GM23338 (cell line): ENCODE results near the gene HOXA3.

ENCODE experiments used
- CTCF ChIP-seq, 2 experiments: fragments of 200-600 bp in 1 of 2; sonication (generic) in 1 of 2; conservative IDR thresholded peaks; 2 replicates each; pipeline versions ENCODE4 v1.5.1 to v1.6.1; 2016 to 2017; ENCODE audit warnings: antibody characterized with exemption in 2 of 2, low read depth in 2 of 2, mild to moderate bottlenecking in 2 of 2, moderate library complexity in 1 of 2
- JUNB ChIP-seq: IDR thresholded peaks from one replicate; pipeline ENCODE4 v1.6.1; 2016; ENCODE audit warnings: antibody characterized with exemption; ENCODE audit not compliant: unreplicated experiment
- POLR2AphosphoS5 ChIP-seq: IDR thresholded peaks from 2 replicates; pipeline ENCODE4 v1.6.1; 2016; ENCODE audit warnings: antibody characterized with exemption, low read depth
- REST ChIP-seq: IDR thresholded peaks from one replicate; pipeline ENCODE4 v1.6.1; 2018; ENCODE audit warnings: antibody characterized with exemption; ENCODE audit not compliant: unreplicated experiment

GRCh38 chr7:27123007-27123476 lies 29.3 kb downstream of the HOXA3 start:
- TF ChIP-seq POLR2AphosphoS5, result no peak
- TF ChIP-seq REST, result no peak
- no peak for TF ChIP-seq CTCF (conservative IDR thresholded peaks at IDR 0.05; ENCODE audit: low read depth in 2 of 2)
- TF ChIP-seq JUNB, result no peak
